GM18505 (cell line): ENCODE results near the gene CROCC.

Source experiments
- ATAC-seq: cut with Tn5 transposase; IDR thresholded peaks from one replicate; pipeline ENCODE4 v1.9.1; 2021; ENCODE audit not compliant: unreplicated experiment
- POLR2A ChIP-seq: IDR thresholded peaks from 4 replicates; pipeline ENCODE4 v1.6.1; 2011; ENCODE audit warnings: borderline replicate concordance; ENCODE audit not compliant: insufficient read depth, insufficient read length; ENCODE audit errors: extremely low read depth

CROCC gene

GRCh38 chr1:16983649-16984048 lies 61.9 kb downstream of the CROCC start:
- no peak for ATAC-seq
- TF ChIP-seq POLR2A = no peak

GRCh38 chr1:16984717-16985116 lies 63.0 kb downstream of the CROCC start:
- TF ChIP-seq POLR2A = no peak
- ATAC-seq = no peak

DNA sequence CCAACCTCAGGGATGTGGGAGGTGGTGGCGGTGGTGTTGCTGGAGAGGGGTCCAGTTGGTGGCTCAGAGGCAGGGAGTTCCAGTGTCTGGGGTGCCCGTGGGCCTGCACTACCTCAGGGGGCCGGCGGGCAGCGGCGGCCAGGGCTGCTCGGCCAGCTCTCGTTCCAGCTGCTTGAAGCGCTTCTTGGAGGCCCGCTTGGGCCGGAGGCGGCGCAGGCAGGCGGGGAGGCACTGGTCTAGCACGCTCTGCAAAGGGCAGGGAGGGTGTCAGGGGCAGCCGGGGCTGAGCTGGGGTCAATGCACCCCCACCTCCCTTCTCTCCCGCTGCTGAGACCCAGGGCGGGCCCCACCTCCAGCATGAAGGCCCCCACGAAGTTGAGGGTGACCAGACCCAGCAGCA lies 64.4 kb downstream of the CROCC start:
- no peak for ATAC-seq

DNA sequence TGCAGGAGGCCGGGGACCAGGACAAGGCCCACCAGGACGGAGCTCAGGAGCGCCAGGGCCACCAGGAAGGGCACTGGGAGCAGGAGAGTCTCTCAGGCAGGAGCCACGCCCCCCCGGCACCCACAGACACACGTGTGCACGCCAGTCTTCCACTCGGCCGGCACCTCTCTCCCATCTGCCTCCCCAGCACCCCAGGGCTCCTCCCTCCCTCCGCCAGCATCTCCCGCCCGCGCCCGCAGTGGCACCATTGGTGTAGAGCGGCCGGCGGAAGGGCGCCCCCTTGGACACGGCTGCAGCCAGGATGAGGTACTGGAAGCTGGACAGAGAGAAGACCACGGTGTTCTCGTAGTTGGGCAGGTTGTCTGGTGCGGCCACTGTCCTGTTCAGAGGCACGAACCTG lies 64.8 kb downstream of the CROCC start:
- ATAC-seq = no peak
- TF ChIP-seq POLR2A = no peak

More for the DNA sequence above, 64.4 kb downstream of the CROCC start:
- no peak for TF ChIP-seq POLR2A

GRCh38 chr1:16986962-16987361 lies 65.2 kb downstream of the CROCC start:
- no peak for ATAC-seq
- no peak for TF ChIP-seq POLR2A

DNA sequence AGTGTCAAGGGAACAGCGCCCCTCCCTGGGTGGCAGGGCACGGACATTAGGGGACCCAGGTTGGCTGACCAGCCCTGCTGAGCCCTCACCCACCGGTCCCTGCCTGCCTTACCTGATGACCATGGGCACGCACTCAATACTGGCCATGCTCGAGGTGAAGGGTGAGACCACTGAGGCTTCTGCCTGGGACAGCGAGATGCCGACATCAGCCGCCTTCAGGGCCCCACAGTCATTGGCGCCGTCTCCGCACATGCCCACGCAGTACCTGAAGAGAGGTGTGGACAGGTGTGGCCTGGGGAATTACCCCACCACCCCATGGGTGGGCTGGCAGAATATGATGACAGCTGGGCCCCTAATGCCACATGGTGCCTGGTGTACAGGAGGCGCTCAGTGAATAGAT lies 66.5 kb downstream of the CROCC start:
- no peak for TF ChIP-seq POLR2A
- ATAC-seq = no peak

DNA sequence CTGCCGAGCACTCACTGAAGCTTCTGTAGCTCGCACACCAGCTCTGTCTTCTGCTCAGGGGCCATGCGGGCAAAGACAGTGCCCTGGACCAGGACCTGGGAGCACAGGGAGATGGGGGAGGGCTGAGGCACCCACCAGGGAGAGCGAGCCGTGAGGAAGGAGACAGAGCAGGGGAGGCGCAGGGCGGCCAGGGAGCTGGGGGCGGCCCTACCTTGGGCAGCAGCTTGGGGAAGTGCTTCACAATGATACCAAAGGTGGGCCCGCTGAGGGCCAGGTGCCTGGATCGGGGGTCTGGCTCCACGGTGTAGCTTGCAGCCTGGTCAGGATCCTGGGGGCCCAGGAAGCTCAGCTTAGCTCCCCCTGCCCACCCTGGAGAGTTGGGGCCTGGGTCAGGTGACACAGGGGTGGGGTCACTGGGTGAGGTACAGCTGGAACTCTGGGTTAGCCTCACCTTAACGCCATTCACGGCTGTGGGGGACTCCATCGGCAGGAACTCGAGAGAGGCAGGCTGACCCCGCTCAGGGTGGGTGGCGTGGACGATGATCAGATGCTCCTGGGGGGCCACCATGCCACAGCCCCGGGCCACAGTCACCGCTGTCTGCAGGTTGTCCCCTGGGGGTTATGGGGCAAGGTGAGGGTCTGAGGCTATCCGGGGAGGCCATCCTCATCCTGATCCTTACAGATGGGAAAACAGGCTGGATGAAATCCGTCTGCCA lies 68.1 kb downstream of the CROCC start:
- no peak for ATAC-seq
- TF ChIP-seq POLR2A = no peak

DNA sequence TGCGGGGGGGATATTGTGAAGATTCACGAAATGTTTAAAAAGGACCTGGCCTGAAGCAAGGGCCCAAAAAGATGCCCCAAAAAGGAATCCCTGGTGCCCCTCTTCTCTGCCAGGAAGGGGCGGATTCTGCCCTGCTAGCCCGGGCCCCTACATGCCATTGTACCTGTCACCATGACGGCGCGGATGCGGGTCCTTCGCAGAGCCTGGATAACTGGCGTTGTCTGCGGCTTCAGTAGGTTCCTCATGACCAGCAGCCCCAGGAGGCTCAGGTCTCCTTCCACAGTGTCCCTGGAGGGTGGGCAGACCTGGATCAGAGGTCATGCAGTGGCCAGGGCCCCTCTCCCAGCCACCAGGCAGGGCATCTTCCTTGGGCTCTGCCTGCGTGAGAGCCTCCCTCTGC lies 69.8 kb downstream of the CROCC start:
- no peak for ATAC-seq
- TF ChIP-seq POLR2A = no peak

DNA sequence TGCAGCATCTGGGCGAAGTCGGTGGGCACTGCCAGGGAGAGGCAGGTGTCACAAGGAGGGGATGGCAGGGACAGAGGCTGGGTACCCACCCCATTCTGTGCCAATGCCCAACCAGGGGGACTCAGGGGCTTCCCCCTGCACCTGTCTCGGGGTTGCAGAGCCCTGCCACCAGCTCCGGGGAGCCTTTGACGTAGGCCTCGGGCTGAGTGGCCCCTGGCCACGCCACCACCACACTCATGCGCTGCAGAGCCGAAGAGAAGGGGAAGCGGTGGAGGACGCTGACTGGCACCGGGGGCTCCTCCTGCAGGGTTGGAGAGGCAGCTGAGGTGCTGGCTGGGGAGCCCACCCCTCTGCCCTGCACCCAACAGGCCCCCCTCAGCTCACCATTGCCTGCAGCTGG lies 70.4 kb downstream of the CROCC start:
- TF ChIP-seq POLR2A = no peak
- ATAC-seq = no peak

DNA sequence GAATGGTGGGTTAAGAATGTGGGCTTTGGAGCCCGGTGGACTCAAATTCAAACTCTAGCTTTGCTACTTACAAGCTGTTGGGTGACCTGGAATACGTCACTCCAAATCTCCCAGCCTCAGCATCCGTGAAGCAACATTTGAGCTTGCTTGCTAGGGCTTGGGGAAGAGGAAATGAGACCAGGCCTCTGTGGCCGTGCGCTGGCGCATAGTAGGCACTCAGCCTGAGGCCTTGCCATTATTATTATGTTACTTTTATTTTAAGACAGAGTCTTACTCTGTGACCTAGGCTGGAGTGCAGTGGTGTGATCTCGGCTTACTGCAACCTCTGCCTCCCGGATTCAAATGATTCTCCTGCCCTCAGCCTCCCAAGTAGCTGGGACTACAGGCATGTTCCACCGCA lies 70.9 kb downstream of the CROCC start:
- ATAC-seq = no peak
- no peak for TF ChIP-seq POLR2A

DNA sequence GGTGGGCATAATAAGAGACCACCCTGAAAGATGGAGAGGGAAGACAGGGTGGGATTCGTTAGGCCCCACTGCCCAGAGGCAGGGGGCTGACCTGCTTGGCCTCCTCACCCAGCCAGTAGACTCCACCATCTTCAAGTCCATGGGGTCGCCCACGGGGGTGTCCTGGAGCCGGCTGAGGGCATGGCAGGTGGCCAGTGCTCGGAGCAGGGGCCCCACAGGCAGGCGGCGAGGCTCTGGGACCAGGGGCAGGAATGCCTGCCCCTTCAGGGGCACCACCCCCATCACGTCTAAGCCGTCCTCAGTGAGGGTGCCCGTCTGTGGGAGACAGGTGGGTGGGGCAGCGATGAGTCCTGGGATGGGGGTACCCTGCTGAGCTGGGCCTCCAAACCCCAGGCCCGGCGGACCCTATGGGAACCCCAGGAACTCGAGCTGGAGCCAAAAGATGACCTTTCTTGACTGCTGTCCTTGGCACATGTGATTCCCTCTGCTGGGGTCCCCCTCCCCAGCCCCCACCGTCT lies 71.8 kb downstream of the CROCC start:
- no peak for ATAC-seq
- no peak for TF ChIP-seq POLR2A

GRCh38 chr1:16996845-16997244 lies 75.1 kb downstream of the CROCC start:
- ATAC-seq = no peak

DNA sequence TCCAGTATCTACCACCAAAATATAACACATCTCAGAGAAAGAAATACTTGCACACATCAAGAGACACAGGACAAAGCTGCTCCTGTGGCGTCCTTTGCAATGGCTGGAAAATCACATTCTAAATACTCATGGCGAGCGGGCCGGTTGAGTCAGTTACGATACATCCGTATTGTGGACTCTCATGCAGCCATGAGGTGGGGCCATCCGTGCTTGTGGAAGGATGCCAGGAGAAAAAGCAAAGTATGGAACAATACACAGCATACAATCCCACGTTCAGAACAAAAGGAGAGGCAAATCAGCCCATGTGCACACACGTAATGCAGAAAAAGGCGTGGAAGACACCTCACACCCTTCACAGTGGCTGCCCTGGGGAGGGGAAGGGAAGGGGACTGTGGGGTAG lies 76.9 kb downstream of the CROCC start:
- no peak for TF ChIP-seq POLR2A
- no peak for ATAC-seq

More at GRCh38 chr1:16996845-16997244, 75.1 kb downstream of the CROCC start:
- no peak for TF ChIP-seq POLR2A

DNA sequence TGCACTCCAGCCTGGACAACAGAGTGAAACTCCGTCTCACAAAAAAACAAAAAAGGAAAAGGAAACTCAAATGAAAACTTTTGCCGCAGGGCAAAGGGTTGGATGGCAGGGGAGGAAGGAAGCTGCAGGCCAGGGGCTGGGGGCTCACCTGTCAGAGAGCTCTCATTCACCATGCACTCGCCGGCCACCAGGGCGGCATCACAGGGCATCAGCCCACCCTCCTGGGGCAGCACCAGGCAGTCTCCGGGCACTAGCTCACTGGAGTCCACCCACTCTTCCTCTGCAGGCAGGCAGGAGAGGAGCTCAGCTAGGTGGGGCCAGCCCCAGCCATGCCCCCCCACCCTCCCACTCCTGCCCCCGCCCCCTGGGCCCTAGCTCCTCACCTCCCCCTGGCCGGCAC lies 78.1 kb downstream of the CROCC start:
- ATAC-seq = no peak
- TF ChIP-seq POLR2A = no peak
